RWPE2 (cell line): ENCODE results near the gene COMTD1.
"Not testable (repeated sequence)": the region's sequence is repeated elsewhere in the genome, so short reads cannot be mapped to it uniquely, and the experiment has no call there.

Experiments
- ATAC-seq: fragments of 200-7000 bp; cut with Tn5 transposase; 3 replicates; pipeline ENCODE4 v1.9.1; 2021; ENCODE audit warnings: low read depth
- DNase-seq: peaks from one replicate; pipeline ENCODE4 v3.0.0-alpha.2; 2020; ENCODE audit warnings: low spot score
- H3K27ac ChIP-seq: fragments of 450-650 bp; 2 replicates; pipeline ENCODE4 v1.5.1; 2017; ENCODE audit warnings: mild to moderate bottlenecking; ENCODE audit not compliant: poor library complexity, severe bottlenecking
- H3K27me3 ChIP-seq: fragments of 250-450 bp; sonication (Bioruptor Pico); 2 replicates; pipeline ENCODE4 v1.5.1; 2021; ENCODE audit warnings: mild to moderate bottlenecking, moderate library complexity; ENCODE audit not compliant: insufficient read depth, poor library complexity, severe bottlenecking
- H3K36me3 ChIP-seq: fragments of 250-450 bp; sonication (Bioruptor Pico); 2 replicates; pipeline ENCODE4 v1.5.1; 2020; ENCODE audit warnings: low read depth, mild to moderate bottlenecking, moderate library complexity
- H3K4me1 ChIP-seq: fragments of 250-450 bp; sonication (Bioruptor Pico); 2 replicates; pipeline ENCODE4 v1.5.1; 2021; ENCODE audit warnings: mild to moderate bottlenecking, moderate library complexity; ENCODE audit not compliant: insufficient read depth, poor library complexity, severe bottlenecking
- H3K4me3 ChIP-seq: fragments of 250-450 bp; sonication (Bioruptor Pico); 2 replicates; pipeline ENCODE4 v1.5.1; 2021; ENCODE audit warnings: mild to moderate bottlenecking, moderate library complexity; ENCODE audit not compliant: severe bottlenecking
- H3K9me3 ChIP-seq: fragments of 250-450 bp; sonication (Bioruptor Pico); 2 replicates; pipeline ENCODE4 v1.5.1; 2021; ENCODE audit warnings: mild to moderate bottlenecking, moderate library complexity; ENCODE audit not compliant: severe bottlenecking
- TF ChIP-seq, protein P1 (sequence below): fragments of 450-650 bp; IDR thresholded peaks from one replicate; pipeline ENCODE4 v1.5.1; 2017; ENCODE audit warnings: mild to moderate bottlenecking, moderate library complexity; ENCODE audit not compliant: poor library complexity, severe bottlenecking

Gene COMTD1

DNA sequence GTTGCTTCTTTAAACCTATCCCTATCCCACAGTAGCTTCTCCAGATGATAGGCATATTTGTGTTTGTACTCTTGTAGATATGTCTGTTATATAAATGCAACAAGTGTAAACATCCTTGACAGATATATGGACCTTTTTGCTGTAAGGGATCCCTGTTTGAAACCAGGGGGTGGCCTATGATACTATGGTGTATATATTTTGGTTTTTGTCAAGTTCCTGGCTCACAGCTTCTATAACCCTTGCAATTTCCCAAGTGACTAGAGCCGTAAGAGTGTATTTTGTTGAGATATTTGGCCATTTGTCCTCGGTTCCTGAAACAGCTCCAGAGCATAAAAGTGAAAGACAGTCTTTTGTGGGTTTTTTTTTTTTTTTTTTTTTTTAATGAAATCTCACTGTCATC, 9.7 kb downstream of the COMTD1 start:
- no peak for DNase-seq
- Histone ChIP-seq H3K36me3 (peaks cover 91% of the 10 kb centered on the region), H3K4me1 (peaks cover 52% of the 10 kb centered on the region), H3K27me3 (no peaks in the 10 kb centered on the region), H3K27ac (peak overlapping the region; percentile 81), H3K9me3 (no peaks in the 10 kb centered on the region), H3K4me3 (no peak overlapping the region)
- ATAC-seq = no peak
- TF ChIP-seq, protein P1, sequence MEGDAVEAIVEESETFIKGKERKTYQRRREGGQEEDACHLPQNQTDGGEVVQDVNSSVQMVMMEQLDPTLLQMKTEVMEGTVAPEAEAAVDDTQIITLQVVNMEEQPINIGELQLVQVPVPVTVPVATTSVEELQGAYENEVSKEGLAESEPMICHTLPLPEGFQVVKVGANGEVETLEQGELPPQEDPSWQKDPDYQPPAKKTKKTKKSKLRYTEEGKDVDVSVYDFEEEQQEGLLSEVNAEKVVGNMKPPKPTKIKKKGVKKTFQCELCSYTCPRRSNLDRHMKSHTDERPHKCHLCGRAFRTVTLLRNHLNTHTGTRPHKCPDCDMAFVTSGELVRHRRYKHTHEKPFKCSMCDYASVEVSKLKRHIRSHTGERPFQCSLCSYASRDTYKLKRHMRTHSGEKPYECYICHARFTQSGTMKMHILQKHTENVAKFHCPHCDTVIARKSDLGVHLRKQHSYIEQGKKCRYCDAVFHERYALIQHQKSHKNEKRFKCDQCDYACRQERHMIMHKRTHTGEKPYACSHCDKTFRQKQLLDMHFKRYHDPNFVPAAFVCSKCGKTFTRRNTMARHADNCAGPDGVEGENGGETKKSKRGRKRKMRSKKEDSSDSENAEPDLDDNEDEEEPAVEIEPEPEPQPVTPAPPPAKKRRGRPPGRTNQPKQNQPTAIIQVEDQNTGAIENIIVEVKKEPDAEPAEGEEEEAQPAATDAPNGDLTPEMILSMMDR = no peak

DNA sequence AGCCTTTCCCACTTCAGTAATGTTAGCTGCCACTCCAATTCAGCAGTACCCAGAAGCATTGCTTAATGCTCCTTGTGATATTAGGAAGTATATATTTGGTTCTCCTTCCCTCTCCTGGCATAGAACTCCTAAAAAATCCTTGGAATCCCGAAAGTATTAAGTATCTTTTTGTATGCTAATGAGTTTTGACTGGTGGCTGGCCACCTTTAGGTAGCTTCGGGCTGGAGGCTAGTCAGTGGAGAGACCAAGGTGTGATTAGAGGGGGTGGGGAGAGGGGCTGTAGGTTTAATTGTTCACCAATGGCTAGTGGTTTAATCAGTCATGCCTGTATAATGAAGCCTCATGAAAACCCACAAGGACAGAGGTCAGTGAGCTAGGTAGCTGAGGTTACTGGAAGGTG, 12.2 kb downstream of the COMTD1 start:
- peaks cover 40% of the 10 kb centered on the region for H3K4me1 ChIP-seq
- peak overlapping the region; percentile 81 for H3K27ac ChIP-seq
- ATAC-seq (no peak), DNase-seq (no peak)
- TF ChIP-seq, protein P1 = no peak
- peaks cover 92% of the 10 kb centered on the region for H3K36me3 ChIP-seq
- no peaks in the 10 kb centered on the region for H3K9me3 ChIP-seq
- no peak overlapping the region for H3K4me3 ChIP-seq
- H3K27me3 ChIP-seq = no peaks in the 10 kb centered on the region

DNA sequence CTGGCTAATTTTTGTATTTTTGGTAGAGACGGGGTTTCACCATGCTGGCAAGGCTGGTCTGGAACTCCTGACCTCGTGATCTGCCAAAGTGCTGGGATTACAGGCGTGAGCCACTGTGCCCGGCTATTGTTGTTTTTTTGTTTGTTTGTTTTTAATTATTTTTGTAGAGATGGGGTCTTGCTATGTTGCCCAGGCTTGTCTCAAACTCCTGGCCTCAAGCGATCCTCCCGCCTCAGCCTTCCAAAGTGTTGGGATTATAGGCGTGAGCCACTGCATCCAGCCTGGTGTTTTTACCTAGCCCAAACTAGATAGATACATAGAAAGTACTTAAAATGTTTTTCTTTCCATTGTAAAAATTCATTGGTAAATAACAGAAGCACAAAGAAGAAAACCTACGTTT, 14.3 kb downstream of the COMTD1 start:
- not testable (repeated sequence) for H3K4me3 ChIP-seq, H3K9me3 ChIP-seq, H3K27me3 ChIP-seq, ATAC-seq
- peak overlapping the region; percentile 81 for H3K27ac ChIP-seq
- H3K36me3 ChIP-seq = peaks cover 99% of the 10 kb centered on the region
- DNase-seq = peak; percentile 2
- peaks cover 33% of the 10 kb centered on the region for H3K4me1 ChIP-seq

DNA sequence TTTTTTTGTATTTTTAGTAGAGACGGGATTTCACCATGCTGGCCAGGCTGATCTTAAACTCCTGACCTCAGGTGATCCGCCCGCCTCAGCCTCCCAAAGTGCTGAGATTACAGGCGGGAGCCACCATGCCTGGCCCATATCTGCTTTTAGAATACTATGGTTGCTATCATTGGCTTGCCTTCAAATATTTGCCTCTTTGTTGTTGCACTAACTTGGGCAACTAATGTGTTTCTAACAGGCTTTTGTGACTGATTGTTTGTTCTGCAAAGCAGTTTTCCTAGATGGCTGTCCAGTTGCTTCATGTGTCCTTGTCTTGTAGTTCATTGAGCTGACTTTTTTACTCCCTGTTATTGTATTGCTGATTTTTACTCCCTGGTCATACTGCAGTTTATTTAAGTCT, 15.5 kb downstream of the COMTD1 start:
- H3K27ac ChIP-seq = no peak overlapping the region
- no peaks in the 10 kb centered on the region for H3K27me3 ChIP-seq
- ATAC-seq = no peak
- H3K9me3 ChIP-seq = no peaks in the 10 kb centered on the region
- peaks cover 99% of the 10 kb centered on the region for H3K36me3 ChIP-seq
- peaks cover 35% of the 10 kb centered on the region for H3K4me1 ChIP-seq
- TF ChIP-seq, protein P1 = no peak
- no peak overlapping the region for H3K4me3 ChIP-seq
- no peak for DNase-seq

DNA sequence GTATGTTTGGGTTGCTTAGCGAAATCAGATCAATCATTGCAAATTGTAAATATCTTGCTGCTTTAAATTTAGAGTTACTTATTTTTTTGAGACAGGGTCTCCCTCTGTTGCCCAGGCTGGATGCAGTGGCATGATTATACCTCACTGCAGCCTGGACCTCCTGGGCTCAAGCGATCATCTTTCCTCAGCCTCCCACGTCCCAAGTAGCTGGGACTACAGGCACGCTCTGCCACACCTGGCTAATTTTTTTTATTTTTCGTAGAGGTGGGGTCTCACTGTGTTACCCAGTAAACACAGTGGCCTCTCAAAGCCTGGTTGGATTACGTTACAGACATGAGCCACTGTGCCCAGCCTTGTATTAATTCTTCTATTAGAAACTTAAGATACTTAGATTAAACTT, 23.4 kb downstream of the COMTD1 start:
- H3K4me1 ChIP-seq = peaks cover 49% of the 10 kb centered on the region
- H3K4me3 ChIP-seq = peak overlapping the region; percentile 78
- ATAC-seq (no peak), DNase-seq (no peak)
- H3K27me3 ChIP-seq = no peaks in the 10 kb centered on the region
- H3K27ac ChIP-seq = peak overlapping the region; percentile 86
- H3K36me3 ChIP-seq = peaks cover 63% of the 10 kb centered on the region
- TF ChIP-seq, protein P1 = no peak
- H3K9me3 ChIP-seq = no peaks in the 10 kb centered on the region
